NOMO-1 treated with DMSO at 0.1 percent for 48 hours (cell line): ENCODE measurements around the gene CHAMP1.
"Not testable (repeated sequence)": the region's sequence is repeated elsewhere in the genome, so short reads cannot be mapped to it uniquely, and the experiment has no call there.

ENCODE experiments used
- DNase-seq: peaks from one replicate; lab custom pipeline; 2025; ENCODE audit not compliant: unreplicated experiment; lab: John Stamatoyannopoulos, UW

CHAMP1 gene

GRCh38 chr13:114330086-114330485 is 15.8 kb downstream of the CHAMP1 start:
- DNase-seq = no peak

DNA sequence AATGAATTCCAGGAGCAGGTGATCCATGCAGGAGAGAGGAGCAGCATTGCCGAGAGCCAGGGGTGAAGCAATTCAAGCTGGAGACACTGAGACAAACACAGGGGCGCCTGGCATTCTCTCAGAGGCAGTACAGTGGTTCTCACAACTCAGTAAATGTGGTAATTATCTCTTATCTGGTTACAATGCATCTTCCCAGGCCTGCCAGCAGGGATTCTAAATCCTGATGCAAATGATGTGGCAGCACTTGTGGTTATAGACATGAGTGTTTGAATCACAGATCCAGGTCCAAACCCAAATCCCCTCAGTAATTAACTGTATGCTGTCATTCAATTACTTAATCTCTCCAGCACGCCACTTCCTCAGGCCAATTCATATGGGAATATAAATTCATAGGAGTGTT is 19.6 kb downstream of the CHAMP1 start:
- DNase-seq = not testable (repeated sequence)

DNA sequence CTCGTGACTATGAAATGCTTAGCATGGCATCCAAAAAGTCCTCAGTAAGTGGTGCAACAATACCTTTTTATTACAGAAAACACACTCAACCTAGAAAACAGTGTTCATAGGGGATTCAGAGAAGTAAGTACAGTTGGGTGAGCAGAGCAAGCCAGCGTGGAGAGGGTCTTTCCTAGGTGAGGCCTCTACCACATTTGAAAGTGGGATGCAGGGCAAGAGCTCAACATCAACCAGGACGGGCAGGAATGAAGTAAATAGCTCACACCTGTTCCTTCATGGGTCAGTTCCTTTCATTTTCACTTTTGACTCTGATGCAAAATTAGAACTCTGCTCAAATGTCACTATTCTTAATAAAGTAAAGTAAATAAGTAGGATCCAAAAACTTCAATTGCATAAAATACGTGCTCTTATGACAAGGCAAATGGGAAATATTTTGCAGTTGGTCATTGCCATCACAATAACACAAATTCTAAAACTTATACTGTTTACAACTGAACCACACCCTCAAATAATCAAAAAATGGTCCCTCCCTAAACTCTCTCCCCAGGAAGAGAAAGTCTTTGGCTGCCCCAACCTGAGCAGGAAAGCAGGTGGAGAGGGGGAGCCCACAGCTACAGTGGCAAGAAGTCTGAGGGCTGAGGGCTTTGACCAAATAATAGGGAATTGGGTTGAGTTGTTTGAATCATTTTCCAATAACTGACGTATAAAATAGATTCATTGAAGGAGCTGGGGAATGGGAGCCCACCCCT is 20.2 kb downstream of the CHAMP1 start:
- no peak for DNase-seq

GRCh38 chr13:114336457-114336856 is 22.2 kb downstream of the CHAMP1 start:
- DNase-seq = not testable (repeated sequence)

DNA sequence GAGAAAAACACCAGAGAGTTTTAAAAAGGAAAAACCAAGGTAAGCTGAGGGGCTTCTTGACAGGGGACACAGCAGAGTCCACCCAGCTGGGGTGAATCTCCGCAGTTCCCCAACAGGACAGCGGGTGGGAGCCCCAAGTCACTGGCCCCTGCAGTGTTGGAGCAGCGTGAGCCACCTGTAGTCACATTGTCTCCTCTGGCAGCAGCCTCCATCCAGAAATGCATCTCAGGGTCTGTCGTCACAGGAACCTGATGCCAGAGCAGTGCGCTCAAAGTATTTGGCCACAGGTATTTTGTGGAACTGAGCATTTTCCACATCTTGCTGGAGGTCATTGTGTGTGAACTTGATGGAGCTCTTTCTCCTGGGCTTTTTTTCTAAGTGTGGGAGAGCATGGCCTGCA is 24.7 kb downstream of the CHAMP1 start:
- no peak for DNase-seq

DNA sequence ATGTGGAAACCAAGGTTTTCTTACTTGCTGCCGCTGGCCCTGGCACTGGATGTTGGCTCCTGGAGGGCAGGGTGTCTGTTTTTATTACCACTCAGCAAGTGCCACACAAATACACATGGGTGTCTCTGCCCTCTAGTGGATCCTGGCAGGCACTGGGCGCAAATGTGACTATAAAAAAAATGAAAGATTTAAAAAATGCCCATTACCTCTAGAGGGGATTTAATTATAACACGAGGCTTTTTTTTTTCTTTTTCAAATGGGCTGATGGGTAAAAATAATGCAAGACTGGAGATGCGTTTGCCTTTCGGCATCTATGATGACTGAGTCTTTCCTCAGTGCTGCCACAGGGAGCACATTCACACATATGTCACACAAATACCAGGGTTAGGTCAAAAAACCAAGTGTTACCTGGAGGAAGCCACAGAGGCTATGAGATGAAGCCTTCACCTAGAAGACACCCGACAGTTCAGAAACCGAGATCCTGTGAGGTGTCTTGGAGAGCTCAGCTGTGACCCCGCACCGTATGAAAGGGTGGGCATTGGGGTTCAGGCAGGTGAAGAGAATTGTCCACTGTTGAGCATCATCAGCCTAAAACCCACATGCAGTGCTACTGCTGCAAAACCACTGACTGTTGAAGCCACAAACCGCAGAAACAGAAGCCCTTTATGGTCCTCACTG is 25.7 kb downstream of the CHAMP1 start:
- DNase-seq = peak; percentile 55

- DNase-seq = no peak
Observed at GRCh38 chr13:114341003-114341777, 26.9 kb downstream of the CHAMP1 start.

GRCh38 chr13:114347256-114347655 is 33.0 kb downstream of the CHAMP1 start:
- not testable (repeated sequence) for DNase-seq

- not testable (repeated sequence) for DNase-seq
Observed at GRCh38 chr13:114352763-114353162, 38.5 kb downstream of the CHAMP1 start.

GRCh38 chr13:114353382-114353781 is 39.1 kb downstream of the CHAMP1 start:
- DNase-seq = not testable (repeated sequence)
